GM23248 (cell line): Measurements from ENCODE around the gene RNF26.

Experiments used
- EZH2 ChIP-seq: fragments of 200-600 bp; sonication (generic); IDR thresholded peaks from 2 replicates; pipeline ENCODE4 v1.6.1; 2018; ENCODE audit warnings: antibody characterized with exemption, mild to moderate bottlenecking; ENCODE audit not compliant: insufficient read depth, poor library complexity, severe bottlenecking
- EZH2phosphoT487 ChIP-seq: fragments of 200-600 bp; sonication (generic); IDR thresholded peaks from 2 replicates; pipeline ENCODE4 v1.6.1; 2018; ENCODE audit warnings: antibody characterized with exemption, moderate library complexity, mild to moderate bottlenecking, low read depth; ENCODE audit not compliant: insufficient read depth

GRCh38 chr11:119309411-119309810, 24.9 kb upstream of the RNF26 start:
- TF ChIP-seq EZH2 (no peak), EZH2phosphoT487 (no peak)
